Measurements from ENCODE around the gene PRPF18.

DNA sequence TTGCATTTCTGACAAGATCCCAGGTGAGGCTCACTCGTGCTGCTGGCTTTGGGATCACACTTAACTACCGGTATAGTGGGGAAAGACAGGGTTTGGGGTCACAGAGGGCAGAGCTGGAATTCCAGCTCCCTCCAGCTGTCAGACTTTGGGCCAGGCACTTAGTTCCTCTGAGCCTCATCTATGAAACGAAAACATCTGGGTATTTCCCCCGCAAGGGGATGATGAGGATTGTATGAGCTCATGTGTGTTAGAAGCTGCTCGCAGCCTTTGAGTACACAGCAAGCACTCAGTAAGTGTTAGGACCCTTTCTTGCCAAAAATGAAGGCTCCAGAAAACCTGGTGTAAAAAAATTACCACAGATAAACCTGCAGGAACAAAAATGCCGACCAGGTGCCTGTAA is 66.1 kb downstream of the PRPF18 start:
- TF ChIP-seq, protein P1, sequence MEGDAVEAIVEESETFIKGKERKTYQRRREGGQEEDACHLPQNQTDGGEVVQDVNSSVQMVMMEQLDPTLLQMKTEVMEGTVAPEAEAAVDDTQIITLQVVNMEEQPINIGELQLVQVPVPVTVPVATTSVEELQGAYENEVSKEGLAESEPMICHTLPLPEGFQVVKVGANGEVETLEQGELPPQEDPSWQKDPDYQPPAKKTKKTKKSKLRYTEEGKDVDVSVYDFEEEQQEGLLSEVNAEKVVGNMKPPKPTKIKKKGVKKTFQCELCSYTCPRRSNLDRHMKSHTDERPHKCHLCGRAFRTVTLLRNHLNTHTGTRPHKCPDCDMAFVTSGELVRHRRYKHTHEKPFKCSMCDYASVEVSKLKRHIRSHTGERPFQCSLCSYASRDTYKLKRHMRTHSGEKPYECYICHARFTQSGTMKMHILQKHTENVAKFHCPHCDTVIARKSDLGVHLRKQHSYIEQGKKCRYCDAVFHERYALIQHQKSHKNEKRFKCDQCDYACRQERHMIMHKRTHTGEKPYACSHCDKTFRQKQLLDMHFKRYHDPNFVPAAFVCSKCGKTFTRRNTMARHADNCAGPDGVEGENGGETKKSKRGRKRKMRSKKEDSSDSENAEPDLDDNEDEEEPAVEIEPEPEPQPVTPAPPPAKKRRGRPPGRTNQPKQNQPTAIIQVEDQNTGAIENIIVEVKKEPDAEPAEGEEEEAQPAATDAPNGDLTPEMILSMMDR (IDR thresholded peaks at IDR 0.05; ENCODE audit: low read depth, low read length), result no peak
- TF ChIP-seq, protein P2, sequence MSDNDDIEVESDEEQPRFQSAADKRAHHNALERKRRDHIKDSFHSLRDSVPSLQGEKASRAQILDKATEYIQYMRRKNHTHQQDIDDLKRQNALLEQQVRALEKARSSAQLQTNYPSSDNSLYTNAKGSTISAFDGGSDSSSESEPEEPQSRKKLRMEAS (IDR thresholded peaks at IDR 0.05; ENCODE audit: low read depth, low read length), result no peak
